IPS DF 6.9 (cell line): ENCODE measurements around the gene STK36.
"Not testable (repeated sequence)": the region's sequence is repeated elsewhere in the genome, so short reads cannot be mapped to it uniquely, and the experiment has no call there.

ENCODE experiments used
- DNase-seq: peaks from one replicate; pipeline ENCODE4 v3.0.0-alpha.2; 2013; ENCODE audit warnings: low read depth, low spot score
- H3K27ac ChIP-seq: one replicate; pipeline ENCODE4 v1.5.1; 2013; ENCODE audit warnings: low read length, control low read depth
- H3K27me3 ChIP-seq: 2 replicates; pipeline ENCODE4 v1.6.1; 2013; ENCODE audit warnings: mild to moderate bottlenecking, low read length; ENCODE audit not compliant: control insufficient read depth, insufficient read depth
- H3K36me3 ChIP-seq: 2 replicates; pipeline ENCODE4 v1.6.1; 2013; ENCODE audit warnings: low read length; ENCODE audit not compliant: control insufficient read depth, insufficient read depth
- H3K4me1 ChIP-seq: 2 replicates; pipeline ENCODE4 v1.6.1; 2013; ENCODE audit warnings: low read length; ENCODE audit not compliant: control insufficient read depth, insufficient read depth
- H3K4me3 ChIP-seq: 2 replicates; pipeline ENCODE4 v1.5.1; 2013; ENCODE audit warnings: mild to moderate bottlenecking, low read length
- H3K9me3 ChIP-seq: 2 replicates; pipeline ENCODE4 v1.6.1; 2013; ENCODE audit warnings: low read length, inconsistent platforms; ENCODE audit not compliant: control insufficient read depth, insufficient read depth
- WGBS: extraction: QIAGEN DNeasy Blood & Tissue Kit; methylation state at CpG from one replicate; pipeline ENCODE4 v1.1.7; 2013; ENCODE audit warnings: mixed read lengths, missing lambda C conversion rate; ENCODE audit not compliant: insufficient read length, insufficient coverage; 5-methylcytosine and 5-hydroxymethylcytosine counted together

STK36 gene

GRCh38 chr2:218662827-218663226 lies 9.1 kb upstream of the STK36 start:
- H3K4me1 ChIP-seq, result no peaks in the 10 kb centered on the region
- no peaks in the 10 kb centered on the region for H3K27me3 ChIP-seq
- no peak overlapping the region for H3K4me3 ChIP-seq
- no peak overlapping the region for H3K27ac ChIP-seq
- H3K9me3 ChIP-seq, result no peaks in the 10 kb centered on the region
- no peak for DNase-seq
- H3K36me3 ChIP-seq, result peaks cover 33% of the 10 kb centered on the region
- WGBS, result no CpG with 5 or more reads among the region's 10 CpGs

- Histone ChIP-seq H3K27me3 (no peaks in the 10 kb centered on the region), H3K4me1 (no peaks in the 10 kb centered on the region), H3K4me3 (no peak overlapping the region), H3K36me3 (peaks cover 36% of the 10 kb centered on the region), H3K9me3 (no peaks in the 10 kb centered on the region), H3K27ac (no peak overlapping the region)
- WGBS, result no CpG with 5 or more reads among the region's 15 CpGs
- DNase-seq, result no peak
These were observed 8.0 kb upstream of the STK36 start for GRCh38 chr2:218663901-218664300.

GRCh38 chr2:218664653-218665052 lies 7.2 kb upstream of the STK36 start:
- no peak overlapping the region for H3K4me3 ChIP-seq
- H3K9me3 ChIP-seq, result no peaks in the 10 kb centered on the region
- no peak overlapping the region for H3K27ac ChIP-seq
- H3K27me3 ChIP-seq, result no peaks in the 10 kb centered on the region
- no CpG with 5 or more reads among the region's 7 CpGs for WGBS
- peaks cover 36% of the 10 kb centered on the region for H3K36me3 ChIP-seq
- no peak for DNase-seq
- no peaks in the 10 kb centered on the region for H3K4me1 ChIP-seq

- DNase-seq, result no peak
- Histone ChIP-seq H3K27ac (no peak overlapping the region), H3K27me3 (no peaks in the 10 kb centered on the region), H3K36me3 (peaks cover 5% of the 10 kb centered on the region; the same call in 1 of the 2 replicates), H3K4me3 (peak overlapping the region; percentile 93; the same call in 1 of the 2 replicates), H3K9me3 (no peaks in the 10 kb centered on the region), H3K4me1 (0 out of 2 replicates have a peak, but pooled peaks cover 1% of the 10 kb centered on the region)
- WGBS, result no CpG with 5 or more reads among the region's 12 CpGs
These were observed 711 bp upstream of the STK36 start for GRCh38 chr2:218671097-218671653.

- no peaks in the 10 kb centered on the region for H3K4me1 ChIP-seq
- H3K9me3 ChIP-seq, result no peaks in the 10 kb centered on the region
- no peak for DNase-seq
- WGBS, result no CpG with 5 or more reads among the region's 4 CpGs
- H3K4me3 ChIP-seq, result no peak overlapping the region
- no peaks in the 10 kb centered on the region for H3K27me3 ChIP-seq
- no peaks in the 10 kb centered on the region for H3K36me3 ChIP-seq
- no peak overlapping the region for H3K27ac ChIP-seq
These were observed 7.2 kb downstream of the STK36 start for GRCh38 chr2:218679119-218679518.

GRCh38 chr2:218680061-218680460 lies 8.2 kb downstream of the STK36 start:
- no peaks in the 10 kb centered on the region for H3K9me3 ChIP-seq
- H3K4me3 ChIP-seq, result no peak overlapping the region
- H3K36me3 ChIP-seq, result no peaks in the 10 kb centered on the region; the same call in 1 of the 2 replicates
- no peaks in the 10 kb centered on the region for H3K4me1 ChIP-seq
- no peak overlapping the region for H3K27ac ChIP-seq
- H3K27me3 ChIP-seq, result no peaks in the 10 kb centered on the region
- no CpG with 5 or more reads among the region's 3 CpGs for WGBS
- no peak for DNase-seq

GRCh38 chr2:218687400-218688060 lies 15.6 kb downstream of the STK36 start:
- not testable (repeated sequence) for H3K36me3 ChIP-seq, H3K4me1 ChIP-seq, H3K27me3 ChIP-seq, H3K27ac ChIP-seq, H3K4me3 ChIP-seq, H3K9me3 ChIP-seq
- DNase-seq, result peak; percentile 33
- no CpG with 5 or more reads among the region's 5 CpGs for WGBS

- no peak for DNase-seq
- H3K9me3 ChIP-seq, result no peaks in the 10 kb centered on the region
- H3K27ac ChIP-seq, result no peak overlapping the region
- H3K4me3 ChIP-seq, result no peak overlapping the region
- no peaks in the 10 kb centered on the region for H3K27me3 ChIP-seq
- H3K36me3 ChIP-seq, result peaks cover 12% of the 10 kb centered on the region; the same call in 1 of the 2 replicates
- no peaks in the 10 kb centered on the region for H3K4me1 ChIP-seq
These were observed 19.3 kb downstream of the STK36 start for GRCh38 chr2:218691234-218691633.

- DNase-seq, result no peak
- Histone ChIP-seq H3K4me1 (no peaks in the 10 kb centered on the region), H3K36me3 (peaks cover 15% of the 10 kb centered on the region; the same call in 1 of the 2 replicates), H3K27me3 (no peaks in the 10 kb centered on the region), H3K4me3 (no peak overlapping the region), H3K27ac (no peak overlapping the region), H3K9me3 (no peaks in the 10 kb centered on the region)
- no CpG with 5 or more reads among the region's 3 CpGs for WGBS
These were observed 22.7 kb downstream of the STK36 start for GRCh38 chr2:218694405-218695145.

- H3K27me3 ChIP-seq, result no peaks in the 10 kb centered on the region
- H3K36me3 ChIP-seq, result peaks cover 7% of the 10 kb centered on the region; the same call in 1 of the 2 replicates
- DNase-seq, result no peak
- no CpG with 5 or more reads among the region's 8 CpGs for WGBS
- H3K9me3 ChIP-seq, result no peaks in the 10 kb centered on the region
- H3K4me3 ChIP-seq, result no peak overlapping the region
- no peak overlapping the region for H3K27ac ChIP-seq
- no peaks in the 10 kb centered on the region for H3K4me1 ChIP-seq
These were observed 27.0 kb downstream of the STK36 start for GRCh38 chr2:218698885-218699284.
